Neural crest cell (in vitro differentiated cells): ENCODE measurements around the gene LRRC27. TPM values are rescaled to one million over a fixed set of nuclear protein-coding genes. Genes with fewer than 3 reads are reported as not detected.

Source experiments
- DNase-seq: peaks from one replicate; pipeline ENCODE4 v3.0.0; 2021; ENCODE audit warnings: low read depth, mixed read lengths, low spot score
- H3K27ac Mint-ChIP-seq: one replicate; pipeline ENCODE4 v1.8.0; 2021; ENCODE audit warnings: mild to moderate bottlenecking, mixed read lengths; ENCODE audit not compliant: unreplicated experiment
- H3K27me3 Mint-ChIP-seq: 2 replicates; pipeline ENCODE4 v1.8.0; 2021; ENCODE audit warnings: low read depth, mild to moderate bottlenecking, mixed read lengths
- H3K36me3 Mint-ChIP-seq: 2 replicates; pipeline ENCODE4 v1.8.0; 2021; ENCODE audit warnings: low read depth, mild to moderate bottlenecking, mixed read lengths
- H3K4me1 Mint-ChIP-seq: 2 replicates; pipeline ENCODE4 v1.8.0; 2021; ENCODE audit warnings: mixed read lengths
- H3K4me3 Mint-ChIP-seq: one replicate; pipeline ENCODE4 v1.8.0; 2021; ENCODE audit warnings: mild to moderate bottlenecking, mixed read lengths
- H3K9me3 Mint-ChIP-seq: 2 replicates; pipeline ENCODE4 v1.8.0; 2021; ENCODE audit warnings: mixed read lengths
- total RNA-seq: library from RNA; stranded (reverse); gene quantifications from 2 replicates; pipeline ENCODE4 v1.2.1, GENCODE V29; 2021
- TF ChIP-seq, protein P1 (sequence below): fragments of 200-600 bp; sonication (generic); conservative IDR thresholded peaks from 2 replicates; pipeline ENCODE4 v1.5.0; 2021; ENCODE audit warnings: antibody characterized with exemption, mild to moderate bottlenecking

The LRRC27 gene
- total RNA-seq, 1 donor from 2014 or later = 21.9 TPM

DNA sequence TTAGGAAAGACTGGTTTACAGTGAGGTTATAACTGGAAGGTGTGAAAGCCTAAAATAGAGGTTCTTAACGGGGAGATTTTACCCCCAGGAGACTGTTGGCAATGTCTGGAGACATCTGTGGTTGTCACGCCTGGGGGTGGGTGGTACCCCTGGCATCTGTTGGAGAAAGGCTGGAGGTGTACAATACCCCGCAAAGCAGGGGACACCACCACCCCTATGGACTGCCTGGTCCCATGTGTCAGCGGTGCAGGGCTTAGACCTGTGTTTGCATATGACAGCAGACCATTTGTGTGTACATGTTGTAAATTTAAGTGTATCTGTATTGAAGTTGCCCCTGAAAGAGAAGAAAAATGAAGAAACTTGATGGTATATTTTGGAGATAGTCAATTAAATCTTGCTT, 9.8 kb downstream of the LRRC27 start:
- H3K27me3 Mint-ChIP-seq = no peaks in the 10 kb centered on the region

DNA sequence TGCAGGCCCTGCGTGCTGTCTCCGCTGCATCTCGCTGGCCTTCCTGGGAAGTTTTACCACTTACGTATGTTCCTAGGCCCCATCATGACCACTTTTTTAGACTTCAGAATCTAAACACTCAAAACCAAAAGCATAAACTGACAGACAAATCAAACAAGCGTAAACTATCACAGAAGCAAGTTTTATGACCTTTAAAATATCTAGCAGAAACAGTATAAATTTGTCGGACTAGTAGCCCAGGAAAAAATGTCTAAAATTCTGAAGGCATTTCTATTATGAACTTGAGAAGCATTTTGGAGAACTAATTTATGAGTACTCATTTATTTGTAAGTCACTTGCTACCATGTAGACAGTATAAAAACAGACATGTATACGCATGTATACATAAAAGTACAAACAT, 10.6 kb downstream of the LRRC27 start:
- DNase-seq = no peak
- Mint-ChIP-seq H3K36me3 (peaks cover 8% of the 10 kb centered on the region), H3K27ac (no peak overlapping the region), H3K27me3 (no peaks in the 10 kb centered on the region), H3K4me1 (peaks cover 3% of the 10 kb centered on the region), H3K9me3 (no peaks in the 10 kb centered on the region), H3K4me3 (no peak overlapping the region)
- TF ChIP-seq, protein P1, sequence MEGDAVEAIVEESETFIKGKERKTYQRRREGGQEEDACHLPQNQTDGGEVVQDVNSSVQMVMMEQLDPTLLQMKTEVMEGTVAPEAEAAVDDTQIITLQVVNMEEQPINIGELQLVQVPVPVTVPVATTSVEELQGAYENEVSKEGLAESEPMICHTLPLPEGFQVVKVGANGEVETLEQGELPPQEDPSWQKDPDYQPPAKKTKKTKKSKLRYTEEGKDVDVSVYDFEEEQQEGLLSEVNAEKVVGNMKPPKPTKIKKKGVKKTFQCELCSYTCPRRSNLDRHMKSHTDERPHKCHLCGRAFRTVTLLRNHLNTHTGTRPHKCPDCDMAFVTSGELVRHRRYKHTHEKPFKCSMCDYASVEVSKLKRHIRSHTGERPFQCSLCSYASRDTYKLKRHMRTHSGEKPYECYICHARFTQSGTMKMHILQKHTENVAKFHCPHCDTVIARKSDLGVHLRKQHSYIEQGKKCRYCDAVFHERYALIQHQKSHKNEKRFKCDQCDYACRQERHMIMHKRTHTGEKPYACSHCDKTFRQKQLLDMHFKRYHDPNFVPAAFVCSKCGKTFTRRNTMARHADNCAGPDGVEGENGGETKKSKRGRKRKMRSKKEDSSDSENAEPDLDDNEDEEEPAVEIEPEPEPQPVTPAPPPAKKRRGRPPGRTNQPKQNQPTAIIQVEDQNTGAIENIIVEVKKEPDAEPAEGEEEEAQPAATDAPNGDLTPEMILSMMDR = no peak

More for the DNA sequence above, 9.8 kb downstream of the LRRC27 start:
- Mint-ChIP-seq H3K4me1 (peaks cover 11% of the 10 kb centered on the region), H3K9me3 (no peaks in the 10 kb centered on the region), H3K27ac (no peak overlapping the region), H3K4me3 (no peak overlapping the region), H3K36me3 (peaks cover 8% of the 10 kb centered on the region)
- TF ChIP-seq, protein P1 = no peak
- no peak for DNase-seq

DNA sequence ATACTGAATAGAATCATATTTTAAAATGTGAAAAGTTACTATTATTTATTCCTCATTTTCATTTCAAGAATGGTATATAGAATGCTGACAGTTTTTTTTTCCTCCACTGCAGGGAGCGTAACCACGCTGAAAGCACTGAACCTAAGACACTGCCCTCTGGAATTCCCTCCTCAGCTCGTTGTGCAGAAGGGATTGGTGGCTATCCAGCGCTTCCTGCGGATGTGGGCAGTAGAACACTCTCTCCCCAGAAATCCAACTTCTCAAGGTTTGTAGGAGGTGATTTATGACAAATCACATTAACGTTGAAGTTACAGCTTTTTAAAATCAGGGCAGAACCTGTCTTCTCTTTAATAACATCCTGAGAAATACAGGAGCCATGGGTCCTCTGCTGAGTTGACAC, 12.4 kb downstream of the LRRC27 start:
- Mint-ChIP-seq H3K27ac (no peak overlapping the region), H3K4me1 (no peaks in the 10 kb centered on the region), H3K9me3 (no peaks in the 10 kb centered on the region), H3K36me3 (peaks cover 8% of the 10 kb centered on the region), H3K4me3 (no peak overlapping the region), H3K27me3 (no peaks in the 10 kb centered on the region)
- no peak for DNase-seq
- TF ChIP-seq, protein P1 = no peak

DNA sequence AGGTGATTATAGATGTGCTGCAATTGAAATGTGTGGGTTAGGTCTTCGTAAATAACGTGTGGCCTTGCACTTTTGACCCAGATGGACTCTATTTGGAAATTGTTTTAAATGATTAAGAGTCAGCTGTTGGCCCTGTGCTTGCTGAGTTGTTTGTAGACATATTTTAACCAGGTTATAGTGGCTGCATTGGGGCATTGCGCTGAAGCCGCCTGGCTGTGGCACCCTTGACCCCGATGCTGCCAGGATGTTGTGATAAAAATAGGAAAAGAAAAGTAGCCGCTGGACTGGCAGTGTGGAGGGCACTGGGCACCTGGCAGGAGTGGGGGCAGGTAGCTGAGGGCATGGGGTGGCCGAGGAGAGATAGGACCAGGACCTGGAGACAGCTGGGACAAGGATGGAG, 13.4 kb downstream of the LRRC27 start:
- H3K36me3 Mint-ChIP-seq = peaks cover 8% of the 10 kb centered on the region
- H3K4me3 Mint-ChIP-seq = no peak overlapping the region
- no peaks in the 10 kb centered on the region for H3K9me3 Mint-ChIP-seq
- no peak for DNase-seq
- H3K27ac Mint-ChIP-seq = peak overlapping the region; percentile 50
- TF ChIP-seq, protein P1 = no peak
- H3K27me3 Mint-ChIP-seq = no peaks in the 10 kb centered on the region
- no peaks in the 10 kb centered on the region for H3K4me1 Mint-ChIP-seq

DNA sequence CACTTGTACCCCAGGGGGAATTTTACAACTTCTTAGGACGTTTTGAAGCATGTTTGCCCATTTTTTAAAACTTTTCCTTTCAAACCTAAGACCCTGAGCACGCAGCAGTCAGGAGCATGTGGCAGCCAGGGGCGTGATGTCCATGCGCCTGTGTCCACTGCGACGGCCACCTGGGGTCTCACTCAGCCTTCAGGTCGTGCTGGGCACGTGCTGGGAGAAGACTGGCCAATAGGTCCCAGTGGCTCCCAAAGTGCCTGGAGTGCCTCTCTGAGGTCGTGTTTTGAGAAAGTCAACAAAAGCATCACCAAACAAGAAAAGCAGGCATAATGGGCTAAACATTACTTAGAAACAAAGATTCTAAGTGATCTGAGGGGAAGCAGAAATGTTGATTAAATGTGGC, 14.8 kb downstream of the LRRC27 start:
- TF ChIP-seq, protein P1 = no peak
- no peak for DNase-seq
- H3K27me3 Mint-ChIP-seq = no peaks in the 10 kb centered on the region
- no peaks in the 10 kb centered on the region for H3K4me1 Mint-ChIP-seq
- H3K27ac Mint-ChIP-seq = no peak overlapping the region
- H3K36me3 Mint-ChIP-seq = peaks cover 5% of the 10 kb centered on the region
- no peak overlapping the region for H3K4me3 Mint-ChIP-seq
- no peaks in the 10 kb centered on the region for H3K9me3 Mint-ChIP-seq
